Activated CD4-positive, CD25-positive, alpha-beta regulatory T cell treated with anti-CD3 and anti-CD28 coated beads, Interleukin-2, amount 50 U/mL, for 24 hours (primary cell): ENCODE results near the gene DGKH.

Experiments
- ATAC-seq, 2 donors: fragments of 150-1000 bp; cut with Tn5 transposase; one replicate each; pipeline ENCODE4 v1.10.0; 2021; ENCODE audit warnings: mild to moderate bottlenecking in 1 of 2, moderate library complexity in 1 of 2

Gene DGKH

GRCh38 chr13:42048342-42048683 is at the start of gene DGKH:
Gene DGKH (plus strand): TSS chr13:42048648. CDS start chr13:42048774, 126 bp downstream.
- peak; percentile 24 to 39 for ATAC-seq

GRCh38 chr13:42000846-42001245 is 47.6 kb upstream of the DGKH start:
- ATAC-seq: no peak

- ATAC-seq: no peak
Measured at GRCh38 chr13:42001580-42001979, 46.9 kb upstream of the DGKH start.

- ATAC-seq: no peak
Measured at GRCh38 chr13:42002066-42002465, 46.4 kb upstream of the DGKH start.

GRCh38 chr13:42007844-42008243 is 40.6 kb upstream of the DGKH start:
- ATAC-seq: no peak

- ATAC-seq: no peak
Measured at GRCh38 chr13:42009057-42009456, 39.4 kb upstream of the DGKH start.

- ATAC-seq: no peak
Measured at GRCh38 chr13:42011601-42012350, 36.7 kb upstream of the DGKH start.

- no peak for ATAC-seq
Measured at GRCh38 chr13:42014119-42014518, 34.3 kb upstream of the DGKH start.

GRCh38 chr13:42017264-42017663 is 31.2 kb upstream of the DGKH start:
- no peak for ATAC-seq

GRCh38 chr13:42021851-42022250 is 26.6 kb upstream of the DGKH start:
- no peak for ATAC-seq

- ATAC-seq: no peak
Measured at GRCh38 chr13:42022336-42022735, 26.1 kb upstream of the DGKH start.

GRCh38 chr13:42022796-42023493 is 25.5 kb upstream of the DGKH start:
- no peak for ATAC-seq

GRCh38 chr13:42027286-42027685 is 21.2 kb upstream of the DGKH start:
- ATAC-seq: no peak

- ATAC-seq: no peak
Measured at GRCh38 chr13:42028113-42028799, 20.2 kb upstream of the DGKH start.

- no peak for ATAC-seq
Measured at GRCh38 chr13:42035905-42036521, 12.4 kb upstream of the DGKH start.

GRCh38 chr13:42036711-42037110 is 11.7 kb upstream of the DGKH start:
- ATAC-seq: no peak

GRCh38 chr13:42038661-42039456 is 9.6 kb upstream of the DGKH start:
- ATAC-seq: no peak

- no peak for ATAC-seq
Measured at GRCh38 chr13:42039457-42039945, 8.9 kb upstream of the DGKH start.

- ATAC-seq: peak; percentile 78 to 81
Measured at GRCh38 chr13:42039946-42040729, 8.3 kb upstream of the DGKH start.

GRCh38 chr13:42040730-42041010 is 7.8 kb upstream of the DGKH start:
- no peak for ATAC-seq

GRCh38 chr13:42041011-42041683 is 7.3 kb upstream of the DGKH start:
- ATAC-seq: peak; percentile 18 to 25
